ENCODE data around the gene CEP104. TPM values are rescaled to one million over a fixed set of nuclear protein-coding genes. Genes with fewer than 3 reads are reported as not detected.

Gene CEP104
- polyA plus RNA-seq, 3 donors: 8.3 to 25.1 (median 13.0) TPM

GRCh38 chr1:3821447-3821846 is 35.6 kb downstream of the CEP104 start:
- Histone ChIP-seq H2AFZ (ENCODE audit: insufficient read depth, low read depth, low read length, poor library complexity, severe bottlenecking) (no peak overlapping the region), H3K79me2 (ENCODE audit: insufficient read depth, low read length) (no peaks in the 10 kb centered on the region), H3K36me3 (replicated peaks in 1 of 2; ENCODE audit: control insufficient read depth in 1 of 2, insufficient read depth in 2 of 2, low read length in 2 of 2) (peaks cover 28 to 81% of the 10 kb centered on the region in 2 donors), H3K9me3 (replicated peaks in 1 of 2; ENCODE audit: control insufficient read depth in 1 of 2, insufficient read depth in 1 of 2, low read length in 2 of 2) (no peaks in the 10 kb centered on the region), H3K4me3 (replicated peaks in 1 of 3; ENCODE audit: low read depth in 2 of 3, low read length in 3 of 3) (no peak overlapping the region), H3K27ac (ENCODE audit: low read depth in 1 of 2, low read length in 2 of 2) (no peak overlapping the region), H3K9ac (ENCODE audit: insufficient read depth, low read length, poor library complexity, severe bottlenecking) (no peak overlapping the region), H3K4me2 (replicated peaks; ENCODE audit: extremely low read depth, low read length, poor library complexity, severe bottlenecking) (no peak overlapping the region), H4K20me1 (ENCODE audit: insufficient read depth, low read length) (no peaks in the 10 kb centered on the region), H3K27me3 (ENCODE audit: control insufficient read depth in 2 of 2, insufficient read depth in 2 of 2, low read length in 2 of 2) (no peaks in the 10 kb centered on the region), H3K4me1 (ENCODE audit: control insufficient read depth in 1 of 2, insufficient read depth in 2 of 2, low read length in 2 of 2) (no peaks in the 10 kb centered on the region)
- DNase-seq: no peak
- Mint-ChIP-seq H3K27me3 (ENCODE audit: low read depth in 3 of 3) (peaks cover 0 to 5% (median 0%) of the 10 kb centered on the region in 3 donors), H3K4me1 (no peaks in the 10 kb centered on the region), H3K9me3 (no peaks in the 10 kb centered on the region), H3K4me3 (no peak overlapping the region), H3K36me3 (peaks cover 66 to 68% of the 10 kb centered on the region in 2 donors), H3K27ac (no peak overlapping the region)
- WGBS (ENCODE audit: insufficient coverage): 96% methylated on average over 11 of the region's 13 CpGs
- TF ChIP-seq CTCF (IDR thresholded peaks at IDR 0.05): no peak
- intact Hi-C loops (cut with micrococcal nuclease): no loop called here

- Histone ChIP-seq H3K4me1 (ENCODE audit: control insufficient read depth in 1 of 2, insufficient read depth in 2 of 2, low read length in 2 of 2) (no peaks in the 10 kb centered on the region), H3K36me3 (replicated peaks in 1 of 2; ENCODE audit: control insufficient read depth in 1 of 2, insufficient read depth in 2 of 2, low read length in 2 of 2) (peaks cover 25 to 80% of the 10 kb centered on the region in 2 donors), H4K20me1 (ENCODE audit: insufficient read depth, low read length) (no peaks in the 10 kb centered on the region), H3K27ac (ENCODE audit: low read depth in 1 of 2, low read length in 2 of 2) (no peak overlapping the region), H3K27me3 (ENCODE audit: control insufficient read depth in 2 of 2, insufficient read depth in 2 of 2, low read length in 2 of 2) (no peaks in the 10 kb centered on the region), H3K4me3 (replicated peaks in 1 of 3; ENCODE audit: low read depth in 2 of 3, low read length in 3 of 3) (no peak overlapping the region), H3K79me2 (ENCODE audit: insufficient read depth, low read length) (no peaks in the 10 kb centered on the region), H3K9ac (ENCODE audit: insufficient read depth, low read length, poor library complexity, severe bottlenecking) (no peak overlapping the region), H2AFZ (ENCODE audit: insufficient read depth, low read depth, low read length, poor library complexity, severe bottlenecking) (no peak overlapping the region), H3K9me3 (replicated peaks in 1 of 2; ENCODE audit: control insufficient read depth in 1 of 2, insufficient read depth in 1 of 2, low read length in 2 of 2) (no peaks in the 10 kb centered on the region), H3K4me2 (replicated peaks; ENCODE audit: extremely low read depth, low read length, poor library complexity, severe bottlenecking) (no peak overlapping the region)
- H3K4me3 Mint-ChIP-seq: no peak overlapping the region
- 94% methylated on average over 5 of the region's 6 CpGs for WGBS (ENCODE audit: insufficient coverage)
- no peak for TF ChIP-seq CTCF (IDR thresholded peaks at IDR 0.05)
- no peak overlapping the region for H3K27ac Mint-ChIP-seq
- DNase-seq: no peak
- peaks cover 2% of the 10 kb centered on the region for H3K4me1 Mint-ChIP-seq
- peaks cover 64 to 69% of the 10 kb centered on the region in 2 donors for H3K36me3 Mint-ChIP-seq
- H3K27me3 Mint-ChIP-seq (ENCODE audit: low read depth in 3 of 3): peaks cover 0 to 5% (median 0%) of the 10 kb centered on the region in 3 donors
- intact Hi-C loops (cut with micrococcal nuclease): no loop called here
- no peaks in the 10 kb centered on the region for H3K9me3 Mint-ChIP-seq
These were observed 36.0 kb downstream of the CEP104 start for GRCh38 chr1:3821004-3821403.
